CD4-positive, alpha-beta memory T cell (primary cell): Measurements from ENCODE around the gene RHBDD1. TPM values are rescaled to one million over a fixed set of nuclear protein-coding genes. Genes with fewer than 3 reads are reported as not detected.
A peak's percentile ranks its signal among the peaks of the same experiment; 100 is the strongest.

ENCODE experiments used
- CTCF ChIA-PET: fragments of 350-600 bp; sonication (Branson Sonifier 250); formaldehyde crosslinking; loops from one replicate; lab custom pipeline; 2021; ENCODE audit warnings: inconsistent platforms; ENCODE audit not compliant: partially characterized antibody; lab: Charles Lee
- POLR2A ChIA-PET: fragments of 350-600 bp; sonication (Branson Sonifier 250); formaldehyde crosslinking; loops from one replicate; lab custom pipeline; 2021; ENCODE audit not compliant: partially characterized antibody; lab: Charles Lee
- DNase-seq, 5 donors: peaks; one replicate each; pipeline versions ENCODE4 v3.0.0 to v3.0.0-alpha.2; 2020 to 2022; ENCODE audit warnings: mixed read lengths in 1 of 5
- H3K27ac ChIP-seq: one replicate; pipeline ENCODE4 v1.7.0; 2013; ENCODE audit warnings: low read depth, low read length
- H3K27me3 ChIP-seq: 2 replicates; pipeline ENCODE4 v1.7.0; 2013; ENCODE audit warnings: mild to moderate bottlenecking, low read length, moderate library complexity; ENCODE audit not compliant: insufficient read depth
- H3K36me3 ChIP-seq: 2 replicates; pipeline ENCODE4 v1.7.0; 2013; ENCODE audit warnings: mild to moderate bottlenecking, low read length, moderate library complexity; ENCODE audit not compliant: insufficient read depth
- H3K4me1 ChIP-seq: 2 replicates; pipeline ENCODE4 v1.7.0; 2013; ENCODE audit warnings: mild to moderate bottlenecking, low read length, moderate library complexity; ENCODE audit not compliant: insufficient read depth
- H3K4me3 ChIP-seq, 2 donors: one replicate each; pipeline ENCODE4 v1.7.0; 2013; ENCODE audit warnings: low read length in 2 of 2, mild to moderate bottlenecking in 1 of 2
- H3K9me3 ChIP-seq, 2 donors: one replicate each; pipeline ENCODE4 v1.7.0; 2013; ENCODE audit warnings: low read length in 2 of 2, control low read depth in 1 of 2; ENCODE audit not compliant: control insufficient read depth in 1 of 2
- H3K27ac Mint-ChIP-seq, 7 donors: one replicate each; pipeline ENCODE4 v1.8.0; 2020 to 2021; ENCODE audit warnings: mixed read lengths in 7 of 7, mild to moderate bottlenecking in 6 of 7, inconsistent platforms in 3 of 7, moderate library complexity in 3 of 7
- H3K27me3 Mint-ChIP-seq, 2 donors: one replicate each; pipeline ENCODE4 v1.8.0; 2020 to 2021; ENCODE audit warnings: mixed read lengths in 2 of 2
- H3K36me3 Mint-ChIP-seq, 2 donors: one replicate each; pipeline ENCODE4 v1.8.0; 2020 to 2021; ENCODE audit warnings: mixed read lengths in 2 of 2, inconsistent platforms in 1 of 2, mild to moderate bottlenecking in 1 of 2
- H3K4me1 Mint-ChIP-seq, 4 donors: one replicate each; pipeline ENCODE4 v1.8.0; 2020 to 2021; ENCODE audit warnings: mixed read lengths in 4 of 4, mild to moderate bottlenecking in 1 of 4
- H3K4me3 Mint-ChIP-seq, 8 donors: one replicate each; pipeline ENCODE4 v1.8.0; 2020 to 2021; ENCODE audit warnings: mixed read lengths in 8 of 8, mild to moderate bottlenecking in 7 of 8, moderate library complexity in 6 of 8, inconsistent platforms in 3 of 8
- H3K9me3 Mint-ChIP-seq, 8 donors: one replicate each; pipeline ENCODE4 v1.8.0; 2020 to 2021; ENCODE audit warnings: mixed read lengths in 8 of 8, mild to moderate bottlenecking in 5 of 8, inconsistent platforms in 3 of 8, moderate library complexity in 1 of 8
- intact Hi-C: fragments of 100-400 bp; cut with micrococcal nuclease; formaldehyde crosslinking; loops from one replicate; pipeline ENCODE4 v1.15.1; 2023
- polyA plus RNA-seq, 2 donors: library from polyadenylated mRNA; unstranded; fragments of 300-500 nt; fragmentation: Illumina TruSeq; gene quantifications; one replicate each; pipeline ENCODE4 v1.2.3, GENCODE V29; 2021
- total RNA-seq, 2 experiments: library from RNA; stranded (reverse); gene quantifications; one replicate each; pipeline ENCODE4 v1.2.3, GENCODE V29; 2021

Gene RHBDD1
- total and polyA plus RNA-seq, 4 experiments from 2014 or later, result 15.6 to 66.0 (median 40.7) TPM

DNA sequence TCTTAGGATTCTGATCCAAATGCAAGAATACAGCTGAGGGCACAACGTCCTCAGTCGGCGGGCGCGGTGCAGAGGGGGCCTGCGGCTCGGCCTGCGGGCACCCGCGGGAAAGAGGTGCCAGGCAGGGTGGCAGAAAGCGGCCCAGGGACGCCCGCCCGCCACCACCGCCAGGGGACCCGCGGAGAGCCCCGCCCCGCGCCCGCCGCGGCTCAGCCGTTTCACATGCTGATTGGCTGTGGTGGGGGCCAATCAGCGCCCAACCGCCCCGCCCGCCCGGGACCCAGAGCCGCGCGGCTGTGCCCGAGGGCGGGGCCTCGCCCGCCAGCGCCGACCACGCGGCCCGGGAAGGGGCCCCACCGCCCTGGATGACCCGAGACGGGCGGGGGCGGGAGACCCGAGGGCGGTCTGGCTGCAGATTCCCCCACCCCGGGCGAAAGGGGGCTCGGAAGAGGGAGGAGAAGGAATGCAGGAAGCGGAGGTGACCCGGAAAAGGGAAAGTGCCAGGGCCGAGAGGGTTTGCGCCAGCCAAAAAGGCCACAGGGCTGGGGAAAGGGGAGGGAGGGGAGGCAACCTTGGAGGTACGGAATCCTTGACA is 44.3 kb upstream of the RHBDD1 start:
- peak; percentile 90 to 96 (median 93) for DNase-seq
- POLR2A ChIA-PET, result interaction anchor here (0.6 to 3.3 kb wide), 7 partner anchors 8 to 303 kb away, joined by 3 to 19 read pairs (median 6); partner anchors contain the start of genes IRS1 and RHBDD1
- H3K27ac Mint-ChIP-seq, result peak overlapping the region; percentile 97 to 99 (median 99)
- Histone ChIP-seq H3K9me3 (no peaks in the 10 kb centered on the region), H3K36me3 (no peaks in the 10 kb centered on the region), H3K4me1 (peaks cover 19% of the 10 kb centered on the region), H3K27me3 (no peaks in the 10 kb centered on the region), H3K27ac (peak overlapping the region; percentile 76), H3K4me3 (peak overlapping the region; percentile 42 to 58)
- H3K36me3 Mint-ChIP-seq, result peaks cover 0 to 3% of the 10 kb centered on the region in 2 donors
- intact Hi-C loops, result loop anchor here (1.0 to 5.0 kb wide), 5 partner anchors 8 to 534 kb away; partner anchors contain the start of genes IRS1, MFF and RHBDD1
- CTCF ChIA-PET, result interaction anchor here (1.2 to 2.3 kb wide), 3 partner anchors 8 to 44 kb away, joined by 4 to 11 read pairs (median 5); partner anchors contain the start of genes IRS1 and RHBDD1
- peaks cover 18 to 41% (median 30%) of the 10 kb centered on the region in 4 donors for H3K4me1 Mint-ChIP-seq
- no peaks in the 10 kb centered on the region for H3K27me3 Mint-ChIP-seq
- no peaks in the 10 kb centered on the region for H3K9me3 Mint-ChIP-seq
- H3K4me3 Mint-ChIP-seq, result peak overlapping the region; percentile 95 to 98 (median 96)

DNA sequence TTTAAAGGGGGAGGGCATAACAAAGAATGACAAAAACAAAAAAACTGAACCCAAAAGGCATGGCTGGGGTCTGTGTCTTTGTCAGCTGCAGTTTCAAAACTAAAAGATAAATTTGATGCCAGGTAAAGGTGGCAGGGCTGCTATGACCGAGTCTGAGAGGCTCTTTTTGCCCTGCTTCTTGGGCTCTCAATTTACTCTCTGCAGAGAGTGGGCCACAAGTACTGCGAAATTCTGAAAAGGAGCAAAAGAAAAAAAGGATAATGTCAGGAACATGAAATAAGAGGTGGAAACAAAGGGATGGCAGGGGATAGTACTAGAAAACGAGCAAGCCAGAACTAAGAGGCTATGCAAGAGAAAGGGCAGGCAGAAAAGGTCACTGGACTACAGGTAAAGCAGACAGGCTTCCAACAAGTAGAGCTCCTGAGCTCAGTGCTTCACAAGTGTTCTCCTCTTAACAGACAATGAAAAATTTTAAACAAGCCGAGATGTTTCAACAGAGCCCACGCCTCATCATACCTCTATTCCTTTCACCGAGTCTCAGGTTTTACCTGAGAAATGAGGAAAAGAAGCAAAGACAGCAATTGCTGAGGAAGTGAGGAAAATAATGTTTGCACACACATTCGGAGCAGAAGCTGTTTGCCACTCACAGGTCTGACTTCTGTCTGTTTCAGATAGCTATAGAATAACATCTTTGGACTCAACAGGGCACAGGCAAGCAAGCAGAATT is 43.5 kb upstream of the RHBDD1 start:
- Mint-ChIP-seq H3K4me3 (peak overlapping the region; percentile 49 to 87 (median 80)), H3K4me1 (peaks cover 18 to 43% (median 30%) of the 10 kb centered on the region in 4 donors), H3K36me3 (peaks cover 0 to 3% of the 10 kb centered on the region in 2 donors), H3K27me3 (no peaks in the 10 kb centered on the region), H3K27ac (peak overlapping the region; percentile 60 to 97 (median 89)), H3K9me3 (no peaks in the 10 kb centered on the region)
- DNase-seq, result no peak
- Histone ChIP-seq H3K36me3 (no peaks in the 10 kb centered on the region), H3K27ac (peak overlapping the region; percentile 76), H3K4me1 (peaks cover 19% of the 10 kb centered on the region), H3K4me3 (peak overlapping the region; percentile 42 to 58), H3K27me3 (no peaks in the 10 kb centered on the region), H3K9me3 (no peaks in the 10 kb centered on the region)
- ChIA-PET POLR2A (interaction anchor here (1.1 kb wide), 1 partner anchor 10 kb away, joined by 3 read pairs; no protein-coding TSS in a partner anchor), CTCF (interaction anchor here (1.0 to 1.2 kb wide), 2 partner anchors 10 to 43 kb away, joined by 5 to 6 read pairs; partner anchors contain the start of gene RHBDD1)
- intact Hi-C loops, result loop anchor here (5.0 kb wide), 1 partner anchor 140 kb away; no protein-coding TSS in a partner anchor

DNA sequence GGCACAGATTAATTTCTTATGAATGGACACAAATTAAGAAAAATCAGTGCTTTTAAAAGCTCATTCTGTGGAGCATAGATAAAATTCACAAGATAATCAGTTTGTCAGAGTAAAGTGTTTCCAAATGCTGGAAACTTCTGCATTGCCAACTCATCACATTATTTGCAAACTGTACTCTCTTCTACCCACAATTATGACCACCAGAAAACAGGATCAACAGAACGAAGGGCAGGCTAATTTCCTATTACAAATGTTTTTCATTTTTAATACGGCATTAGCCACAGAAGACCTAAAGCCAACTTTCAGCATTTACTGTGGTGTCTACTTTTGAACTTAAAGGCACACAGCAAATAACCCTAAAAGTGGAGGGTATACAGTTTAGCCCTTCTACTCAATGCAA is 42.2 kb upstream of the RHBDD1 start:
- POLR2A ChIA-PET, result no interaction called here
- Histone ChIP-seq H3K36me3 (no peaks in the 10 kb centered on the region), H3K27ac (no peak overlapping the region), H3K4me3 (no peak overlapping the region), H3K4me1 (peaks cover 23% of the 10 kb centered on the region), H3K27me3 (no peaks in the 10 kb centered on the region), H3K9me3 (no peaks in the 10 kb centered on the region)
- peak overlapping the region in 2 of 7 donors; percentile 6 to 73 for H3K27ac Mint-ChIP-seq
- CTCF ChIA-PET, result no interaction called here
- peak overlapping the region in 1 of 8 donors; percentile 37 for H3K4me3 Mint-ChIP-seq
- H3K9me3 Mint-ChIP-seq, result no peaks in the 10 kb centered on the region
- peaks cover 20 to 47% (median 34%) of the 10 kb centered on the region in 4 donors for H3K4me1 Mint-ChIP-seq
- intact Hi-C loops, result loop anchor here (5.0 kb wide), 1 partner anchor 141 kb away; no protein-coding TSS in a partner anchor
- no peak for DNase-seq
- no peaks in the 10 kb centered on the region for H3K27me3 Mint-ChIP-seq
- H3K36me3 Mint-ChIP-seq, result peaks cover 0 to 3% of the 10 kb centered on the region in 2 donors

DNA sequence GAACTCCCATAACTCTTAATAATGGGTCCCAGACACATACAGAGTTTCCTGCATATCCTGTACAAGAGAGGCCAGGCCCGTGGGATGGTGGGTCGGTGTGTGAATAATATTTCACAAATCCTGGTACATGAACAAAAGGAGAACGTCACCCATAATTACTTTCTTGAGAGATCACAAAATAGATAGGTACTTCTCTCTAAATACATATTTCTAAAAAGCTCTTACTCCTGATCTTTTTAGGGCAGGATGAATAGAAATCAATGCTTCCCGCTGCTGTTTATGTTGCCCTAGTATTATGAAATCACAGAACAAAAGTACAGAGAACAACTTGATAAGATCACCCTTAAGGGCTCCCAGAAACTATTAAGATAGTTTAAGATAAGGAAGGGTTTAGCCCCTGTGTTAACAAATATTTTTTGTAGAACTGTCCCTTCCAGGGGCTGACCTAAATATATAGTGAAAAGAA is 41.6 kb upstream of the RHBDD1 start:
- Histone ChIP-seq H3K4me3 (no peak overlapping the region), H3K36me3 (no peaks in the 10 kb centered on the region), H3K27me3 (no peaks in the 10 kb centered on the region), H3K27ac (no peak overlapping the region), H3K4me1 (peaks cover 23% of the 10 kb centered on the region), H3K9me3 (no peaks in the 10 kb centered on the region)
- intact Hi-C loops, result loop anchor here (5.0 kb wide), 1 partner anchor 142 kb away; no protein-coding TSS in a partner anchor
- H3K27ac Mint-ChIP-seq, result peak overlapping the region in 4 of 7 donors; percentile 6 to 77 (median 52)
- ChIA-PET POLR2A (no interaction called here), CTCF (no interaction called here)
- H3K9me3 Mint-ChIP-seq, result no peaks in the 10 kb centered on the region
- H3K4me3 Mint-ChIP-seq, result peak overlapping the region in 2 of 8 donors; percentile 37 to 39
- peaks cover 19 to 47% (median 34%) of the 10 kb centered on the region in 4 donors for H3K4me1 Mint-ChIP-seq
- no peak for DNase-seq
- H3K36me3 Mint-ChIP-seq, result peaks cover 0 to 3% of the 10 kb centered on the region in 2 donors
- H3K27me3 Mint-ChIP-seq, result no peaks in the 10 kb centered on the region

DNA sequence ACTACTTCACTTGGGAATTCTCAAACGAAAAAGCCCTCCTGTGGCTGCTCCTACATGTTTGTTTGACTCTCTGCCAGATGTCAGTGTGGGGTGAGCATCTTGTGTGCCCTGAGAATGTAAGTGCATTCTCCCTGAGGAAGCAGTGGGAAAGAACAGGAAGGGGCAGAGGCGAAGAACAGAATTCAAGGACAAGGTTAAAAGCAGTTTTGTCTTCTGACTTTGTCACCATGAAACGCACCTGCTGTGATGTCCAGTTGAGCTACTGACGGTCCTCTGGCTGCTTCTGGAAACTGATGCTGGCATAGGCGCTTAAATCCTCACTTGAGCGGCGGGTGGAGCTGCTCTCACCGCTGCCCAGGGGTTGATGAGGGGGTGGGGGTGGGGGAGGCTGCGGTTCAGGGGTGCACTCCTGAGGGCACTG is 41.1 kb upstream of the RHBDD1 start:
- H3K27me3 Mint-ChIP-seq, result no peaks in the 10 kb centered on the region
- peaks cover 0 to 3% of the 10 kb centered on the region in 2 donors for H3K36me3 Mint-ChIP-seq
- Histone ChIP-seq H3K36me3 (no peaks in the 10 kb centered on the region), H3K4me3 (no peak overlapping the region), H3K27ac (no peak overlapping the region), H3K9me3 (no peaks in the 10 kb centered on the region), H3K4me1 (peaks cover 23% of the 10 kb centered on the region), H3K27me3 (no peaks in the 10 kb centered on the region)
- CTCF ChIA-PET, result no interaction called here
- peak overlapping the region in 1 of 8 donors; percentile 39 for H3K4me3 Mint-ChIP-seq
- POLR2A ChIA-PET, result no interaction called here
- no peaks in the 10 kb centered on the region for H3K9me3 Mint-ChIP-seq
- H3K27ac Mint-ChIP-seq, result peak overlapping the region in 3 of 7 donors; percentile 6 to 75 (median 49)
- DNase-seq, result no peak
- intact Hi-C loops, result loop anchor here (5.0 kb wide), 1 partner anchor 142 kb away; no protein-coding TSS in a partner anchor
- peaks cover 17 to 47% (median 33%) of the 10 kb centered on the region in 4 donors for H3K4me1 Mint-ChIP-seq

DNA sequence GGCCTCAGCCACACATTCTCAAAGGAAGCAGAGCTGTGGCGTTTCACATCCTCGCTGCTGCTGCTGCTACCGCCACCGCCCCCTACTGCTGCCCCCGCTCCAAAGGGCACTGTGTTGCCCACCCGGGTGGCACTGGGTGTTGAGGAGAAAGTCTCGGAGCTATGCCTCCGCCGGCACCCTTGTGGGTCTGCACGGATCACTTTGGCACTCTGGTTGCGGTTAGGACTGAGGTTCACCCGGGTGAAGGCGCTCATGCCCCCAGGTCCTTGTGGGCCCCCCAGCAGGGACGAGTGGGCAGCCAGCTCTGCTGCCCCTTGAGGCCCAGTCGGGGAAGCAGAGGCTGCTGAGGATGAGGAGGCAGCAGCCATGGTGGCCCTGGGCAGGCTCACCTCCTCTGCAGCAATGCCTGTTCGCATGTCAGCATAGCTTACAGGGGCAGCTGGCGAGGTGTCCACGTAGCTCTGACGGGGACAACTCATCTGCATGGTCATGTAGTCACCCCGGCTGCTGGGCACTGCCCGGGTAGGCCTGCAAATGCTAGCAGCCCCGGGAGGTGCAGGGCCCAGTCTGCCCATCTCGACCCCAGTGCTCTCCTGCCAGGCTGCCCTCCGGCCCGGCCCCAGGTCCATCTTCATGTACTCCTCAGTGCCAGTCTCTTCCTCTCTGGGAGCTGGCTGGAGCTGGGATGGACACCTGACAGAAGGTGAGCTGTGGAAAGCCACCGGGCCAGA is 40.4 kb upstream of the RHBDD1 start:
- Mint-ChIP-seq H3K36me3 (peaks cover 0 to 3% of the 10 kb centered on the region in 2 donors), H3K4me3 (peak overlapping the region in 2 of 8 donors; percentile 12 to 40), H3K4me1 (peaks cover 19 to 46% (median 33%) of the 10 kb centered on the region in 4 donors), H3K27ac (no peak overlapping the region), H3K27me3 (no peaks in the 10 kb centered on the region), H3K9me3 (no peaks in the 10 kb centered on the region)
- no peak for DNase-seq
- H3K36me3 ChIP-seq, result no peaks in the 10 kb centered on the region
- no peak overlapping the region for H3K27ac ChIP-seq
- CTCF ChIA-PET, result interaction anchor here (0.8 to 1.7 kb wide), 2 partner anchors 40 to 580 kb away, joined by 3 to 4 read pairs; partner anchors contain the start of gene RHBDD1
- POLR2A ChIA-PET, result interaction anchor here (1.5 kb wide), 1 partner anchor 40 kb away, joined by 7 read pairs; the partner anchor contains the start of gene RHBDD1
- no peak overlapping the region for H3K4me3 ChIP-seq
- peaks cover 26% of the 10 kb centered on the region for H3K4me1 ChIP-seq
- intact Hi-C loops, result no loop called here
- no peaks in the 10 kb centered on the region for H3K27me3 ChIP-seq
- H3K9me3 ChIP-seq, result no peaks in the 10 kb centered on the region
